Psoas muscle (tissue), 8 donors: ENCODE measurements around the gene CTIF. TPM values are rescaled to one million over a fixed set of nuclear protein-coding genes. Genes with fewer than 3 reads are reported as not detected.

Source experiments
- ATAC-seq, 4 donors: fragments of 200-7000 bp; cut with Tn5 transposase; one replicate each; pipeline ENCODE4 v1.9.1; 2020; ENCODE audit warnings: moderate library complexity in 3 of 4, mild to moderate bottlenecking in 2 of 4
- DNase-seq, 2 donors: peaks; one replicate each; pipeline ENCODE4 v3.0.0-alpha.2; 2020
- H3K27ac ChIP-seq: fragments of 200-600 bp; one replicate; pipeline ENCODE4 v1.8.0; 2022
- H3K27me3 ChIP-seq, 3 donors: fragments of 200-600 bp in 1 of 3; one replicate each; pipeline versions ENCODE4 v1.6.1 to v1.8.0; 2013 to 2022; ENCODE audit warnings: low read length in 2 of 3, mild to moderate bottlenecking in 2 of 3, moderate library complexity in 1 of 3; ENCODE audit not compliant: insufficient read depth in 3 of 3
- H3K36me3 ChIP-seq, 2 donors: fragments of 200-600 bp in 1 of 2; one replicate each; pipeline versions ENCODE4 v1.6.1 to v1.8.0; 2013 to 2022; ENCODE audit warnings: low read depth in 1 of 2, mild to moderate bottlenecking in 1 of 2, moderate library complexity in 1 of 2; ENCODE audit not compliant: insufficient read depth in 1 of 2
- H3K4me1 ChIP-seq: fragments of 200-600 bp; one replicate; pipeline ENCODE4 v1.8.0; 2022
- H3K4me3 ChIP-seq: fragments of 200-600 bp; one replicate; pipeline ENCODE4 v1.8.0; 2022; ENCODE audit warnings: mild to moderate bottlenecking
- H3K9me3 ChIP-seq: fragments of 200-600 bp; one replicate; pipeline ENCODE4 v1.8.0; 2022
- CTCF ChIP-seq: fragments of 200-600 bp; IDR thresholded peaks from one replicate; pipeline ENCODE4 v1.8.0; 2022; ENCODE audit warnings: antibody characterized with exemption
- WGBS, 3 donors: extraction: QIAGEN DNeasy Blood & Tissue Kit; methylation state at CpG; one replicate each; pipeline versions ENCODE4 v1.1.6 to v1.1.7; 2013; 5-methylcytosine and 5-hydroxymethylcytosine counted together
- intact Hi-C, 2 donors: fragments of 100-400 bp; cut with DNase I; formaldehyde crosslinking; loops; one replicate each; pipeline versions ENCODE4 v1.11.0 to v1.14.2; 2022
- polyA plus RNA-seq, 3 donors: library from polyadenylated mRNA; stranded (reverse); fragments of 200-250 nt; gene quantifications; one replicate each; pipeline ENCODE4 v1.2.3, GENCODE V29; 2013
- total RNA-seq, 4 donors: library from RNA; stranded (reverse); fragmentation: NEBNext Ultra II Directional in 2 of 4; extraction: Animal tissue kit (Norgen Biotek cat#: 25700) in 2 of 4; gene quantifications; one replicate each; pipeline versions ENCODE4 v1.2.1 to v1.2.4, GENCODE V29; 2021 to 2023
- donor health status: healthy with polysubstance abuse.
- donor health status: DM: no; HTN: no; CAD: no; lungs with moderate emphysema.
- donor health status: Bipolar disorder and iron deficiency.
- donor health status: healthy.
- donor health status: DM: yes; HTN: yes; CAD: no.
- donor health status: DM: no; HTN: no; CAD: no.
- donor health status: DM: no; HTN: no; CAD: no.
- donor health status: DM: yes; HTN: yes; CAD: no.

The CTIF gene
- total and polyA plus RNA-seq, 7 donors: 11.3 to 40.5 (median 26.9) TPM

GRCh38 chr18:48800876-48801727 lies 262.3 kb downstream of the CTIF start:
- no peak for ATAC-seq

GRCh38 chr18:48801728-48802542 lies 263.1 kb downstream of the CTIF start:
- Histone ChIP-seq H3K36me3 (no peaks in the 10 kb centered on the region), H3K4me1 (peaks cover 45% of the 10 kb centered on the region), H3K27me3 (no peaks in the 10 kb centered on the region), H3K9me3 (no peaks in the 10 kb centered on the region), H3K27ac (peak overlapping the region; percentile 71), H3K4me3 (no peak overlapping the region)
- no peak for TF ChIP-seq CTCF
- ATAC-seq (no peak), DNase-seq (peak in 1 of 2 donors; percentile 30)
- 73 to 85% (median 75%) methylated on average over 7 of the region's 7 CpGs for WGBS, 3 donors
- intact Hi-C loops: no loop called here

More at GRCh38 chr18:48800876-48801727, 262.3 kb downstream of the CTIF start:
- 76 to 85% (median 81%) methylated on average over 14 of the region's 14 CpGs for WGBS, 3 donors
- intact Hi-C loops: no loop called here
- no peaks in the 10 kb centered on the region for H3K27me3 ChIP-seq
- peak in 1 of 2 donors; percentile 26 for DNase-seq
- H3K27ac ChIP-seq: peak overlapping the region; percentile 71
- H3K4me3 ChIP-seq: no peak overlapping the region
- H3K9me3 ChIP-seq: no peaks in the 10 kb centered on the region
- no peaks in the 10 kb centered on the region for H3K36me3 ChIP-seq
- peaks cover 45% of the 10 kb centered on the region for H3K4me1 ChIP-seq
- TF ChIP-seq CTCF: no peak

- DNase-seq (peak in 1 of 2 donors; percentile 52), ATAC-seq (peak; percentile 26 to 53 (median 46))
- WGBS, 3 donors: 39 to 64% (median 42%) methylated on average over 11 of the region's 11 CpGs
- Histone ChIP-seq H3K4me3 (no peak overlapping the region), H3K27ac (peak overlapping the region; percentile 71), H3K9me3 (no peaks in the 10 kb centered on the region), H3K27me3 (no peaks in the 10 kb centered on the region), H3K4me1 (peaks cover 42% of the 10 kb centered on the region), H3K36me3 (no peaks in the 10 kb centered on the region)
- no peak for TF ChIP-seq CTCF
- intact Hi-C loops: no loop called here
Measured at GRCh38 chr18:48802543-48803290, 263.9 kb downstream of the CTIF start.

GRCh38 chr18:48803518-48803917 lies 264.7 kb downstream of the CTIF start:
- H3K9me3 ChIP-seq: no peaks in the 10 kb centered on the region
- peaks cover 35% of the 10 kb centered on the region for H3K4me1 ChIP-seq
- intact Hi-C loops: no loop called here
- peak in 1 of 2 donors; percentile 25 for DNase-seq
- no peaks in the 10 kb centered on the region for H3K27me3 ChIP-seq
- 88% methylated on average over 3 of the region's 3 CpGs for WGBS, 3 donors
- H3K36me3 ChIP-seq: no peaks in the 10 kb centered on the region
- TF ChIP-seq CTCF: no peak
- no peak overlapping the region for H3K4me3 ChIP-seq
- H3K27ac ChIP-seq: peak overlapping the region; percentile 71
- ATAC-seq: no peak
